NOMO-1 treated with DMSO at 0.1 percent for 48 hours (cell line): ENCODE results near the gene ELAVL4.

Experiments used
- DNase-seq: peaks from one replicate; lab custom pipeline; 2025; ENCODE audit not compliant: unreplicated experiment; lab: John Stamatoyannopoulos, UW

Gene ELAVL4

GRCh38 chr1:50108497-50109059, at the start of gene ELAVL4:
Gene ELAVL4 (plus strand): TSS chr1:50108920. CDS start chr1:50109190, 270 bp downstream.
- DNase-seq: peak; percentile 88

GRCh38 chr1:50060279-50060678, 48.4 kb upstream of the ELAVL4 start:
- DNase-seq: no peak

DNA sequence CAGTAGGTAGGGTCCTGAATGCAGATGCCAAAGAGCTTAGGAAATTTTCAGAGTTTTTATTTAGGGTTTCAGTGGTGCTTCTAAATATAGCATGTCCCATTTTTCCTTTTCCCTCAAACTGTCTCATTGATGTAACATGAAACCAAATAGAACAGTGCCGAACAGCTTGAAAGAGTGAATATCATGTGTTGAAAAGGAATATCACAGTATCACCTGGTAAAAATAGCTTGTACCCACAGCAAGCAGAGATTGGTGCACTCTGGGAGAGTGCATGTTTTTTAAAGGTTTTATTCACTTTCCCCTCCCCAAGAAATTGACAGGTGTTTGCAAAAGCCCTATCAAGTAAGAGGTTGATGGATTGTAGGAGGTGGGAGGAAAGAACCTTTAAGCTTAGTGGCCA, 41.9 kb upstream of the ELAVL4 start:
- DNase-seq: no peak

DNA sequence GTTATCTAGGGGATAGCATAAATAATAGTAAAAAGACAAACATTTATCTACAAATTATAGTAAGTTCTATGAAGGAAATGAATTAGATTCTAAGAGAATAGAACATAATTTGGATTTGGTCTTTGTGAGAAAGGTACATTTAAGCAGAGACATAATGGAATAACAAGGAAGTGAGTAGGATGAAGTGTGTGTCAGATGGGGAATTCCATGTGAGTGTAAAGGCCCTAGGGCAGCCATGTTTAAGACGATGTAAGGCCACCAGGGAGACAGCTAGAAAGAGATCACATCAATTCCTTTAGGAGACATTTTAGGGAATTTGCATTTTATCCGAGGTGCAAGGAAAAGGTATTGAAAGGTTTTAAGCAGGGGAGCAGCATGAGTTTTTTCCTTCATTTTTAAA, 33.8 kb upstream of the ELAVL4 start:
- no peak for DNase-seq

DNA sequence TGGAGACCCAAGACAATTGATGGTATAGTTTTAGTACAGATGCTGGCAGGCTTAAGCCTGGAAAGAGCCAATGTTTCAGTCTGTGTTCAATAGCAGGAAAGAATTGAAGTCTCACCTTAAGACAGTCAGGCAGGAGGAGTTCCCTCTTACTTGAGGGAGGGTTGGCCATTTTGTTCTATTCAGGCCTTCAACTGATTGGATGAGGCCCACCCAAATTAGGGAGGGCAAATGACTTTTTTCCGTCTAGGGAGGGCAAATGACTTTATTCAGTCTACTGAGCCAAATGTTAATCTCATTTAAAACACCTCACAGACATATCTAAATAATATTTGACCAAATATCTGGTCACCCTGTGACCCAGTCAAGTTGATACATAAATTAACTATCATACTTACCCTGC, 31.4 kb upstream of the ELAVL4 start:
- DNase-seq: no peak

- DNase-seq: no peak
Measured at GRCh38 chr1:50080904-50081586, 27.7 kb upstream of the ELAVL4 start.

DNA sequence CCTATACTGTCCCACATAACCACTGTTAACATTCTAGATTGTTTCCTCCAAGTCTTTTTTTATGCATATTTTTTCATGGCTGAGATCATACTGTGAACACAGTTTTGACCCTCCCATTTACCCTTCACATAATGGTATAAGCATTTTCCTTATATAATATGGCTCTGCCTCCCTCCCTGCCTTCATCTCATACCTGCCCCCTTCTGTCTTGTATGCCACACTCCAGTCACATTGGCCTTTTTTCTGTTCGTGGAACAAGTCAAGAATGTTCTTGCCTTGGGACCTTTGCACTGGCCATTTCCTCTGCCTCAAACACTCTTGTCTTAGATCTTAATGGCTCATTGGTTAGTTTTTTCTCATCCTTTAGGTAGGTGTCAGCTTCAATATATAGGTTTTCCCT, 24.3 kb upstream of the ELAVL4 start:
- DNase-seq: no peak

GRCh38 chr1:50091068-50091467, 17.7 kb upstream of the ELAVL4 start:
- DNase-seq: no peak

DNA sequence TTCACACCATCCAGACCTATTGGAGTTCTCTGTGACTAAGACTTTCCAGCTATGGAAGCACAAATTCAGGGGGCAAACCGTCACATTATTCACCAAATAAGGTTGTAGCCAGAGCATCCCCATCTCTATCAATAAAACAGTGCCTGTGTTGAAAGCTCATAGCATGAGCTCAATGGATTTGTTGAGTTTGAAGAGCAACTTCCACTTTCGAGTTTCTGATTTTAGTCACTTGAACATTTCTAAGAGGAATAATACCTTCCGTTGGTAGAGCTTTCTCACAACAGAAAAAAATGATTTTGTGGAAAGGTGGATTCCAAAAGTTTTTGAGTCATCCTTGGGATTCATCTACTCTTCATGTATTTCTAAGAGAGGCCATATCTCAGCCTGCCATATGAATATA, 13.0 kb upstream of the ELAVL4 start:
- no peak for DNase-seq

DNA sequence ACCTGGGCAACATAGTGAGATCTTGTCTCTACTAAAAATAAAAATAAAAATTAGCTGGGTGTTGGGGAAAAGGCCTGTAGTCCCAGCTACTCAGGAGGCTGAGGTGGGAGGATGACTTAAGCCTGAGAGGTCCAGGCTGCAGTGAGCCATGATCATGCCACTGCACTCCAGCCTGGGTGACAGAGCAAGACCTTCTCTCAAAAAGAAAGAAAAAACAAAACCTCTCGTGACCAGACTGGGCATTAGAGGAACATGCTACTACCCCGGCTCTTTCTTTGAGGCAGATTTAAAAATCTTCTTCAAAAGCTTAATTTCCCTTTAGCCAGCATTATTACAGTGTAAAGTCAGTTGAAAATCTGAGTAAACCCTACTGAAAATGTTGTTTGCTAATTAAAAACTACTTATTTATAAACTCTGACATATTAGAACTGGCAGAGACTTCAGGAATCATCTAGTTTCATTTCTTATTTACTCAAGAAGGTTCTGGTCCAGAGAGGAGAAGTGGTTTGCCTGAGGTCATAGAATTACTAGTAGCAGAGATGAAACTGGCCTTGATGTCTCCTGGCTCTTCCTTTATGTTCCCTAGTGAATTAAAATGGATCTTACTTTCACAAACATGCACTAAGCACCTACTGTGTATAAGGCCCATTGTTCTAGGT, 11.6 kb upstream of the ELAVL4 start:
- no peak for DNase-seq

GRCh38 chr1:50097791-50098190, 10.9 kb upstream of the ELAVL4 start:
- DNase-seq: no peak

GRCh38 chr1:50098591-50099021, 10.1 kb upstream of the ELAVL4 start:
- DNase-seq: no peak

- no peak for DNase-seq
Measured at GRCh38 chr1:50099654-50100053, 9.1 kb upstream of the ELAVL4 start.

GRCh38 chr1:50103615-50104081, 5.1 kb upstream of the ELAVL4 start:
- no peak for DNase-seq

GRCh38 chr1:50105433-50105832, 3.3 kb upstream of the ELAVL4 start:
- DNase-seq: no peak

DNA sequence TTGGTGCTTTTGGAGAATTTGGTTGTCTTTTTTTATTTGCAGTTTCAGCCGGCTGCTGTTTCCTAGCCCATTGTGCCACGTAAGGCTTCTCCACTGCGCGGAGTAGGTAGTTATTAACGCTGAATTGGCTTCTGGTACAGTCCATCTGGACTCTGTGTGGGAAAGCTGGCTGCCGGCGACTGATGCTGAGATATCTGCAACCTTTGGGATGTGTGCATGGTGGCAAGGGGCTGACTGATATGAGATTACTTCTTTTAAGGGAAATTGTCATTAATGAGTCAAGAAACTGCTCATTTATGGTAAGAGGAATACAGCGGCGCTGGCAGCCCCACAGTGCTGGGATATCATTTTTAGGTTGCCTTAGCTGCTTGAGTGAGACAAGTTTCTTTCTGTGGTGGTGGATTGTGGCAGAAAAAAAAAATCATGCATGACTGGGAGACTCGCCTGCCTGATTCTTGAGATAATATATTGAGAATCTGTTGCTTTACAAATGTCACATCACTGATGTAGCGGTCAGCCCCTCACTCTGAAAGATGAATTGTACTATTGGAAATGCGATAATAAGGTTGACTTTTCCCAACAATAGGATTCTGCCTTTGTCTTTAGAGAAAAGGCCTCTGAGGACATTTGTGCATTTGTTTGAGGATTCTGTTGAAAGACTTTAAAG, 2.5 kb upstream of the ELAVL4 start:
- DNase-seq: no peak

DNA sequence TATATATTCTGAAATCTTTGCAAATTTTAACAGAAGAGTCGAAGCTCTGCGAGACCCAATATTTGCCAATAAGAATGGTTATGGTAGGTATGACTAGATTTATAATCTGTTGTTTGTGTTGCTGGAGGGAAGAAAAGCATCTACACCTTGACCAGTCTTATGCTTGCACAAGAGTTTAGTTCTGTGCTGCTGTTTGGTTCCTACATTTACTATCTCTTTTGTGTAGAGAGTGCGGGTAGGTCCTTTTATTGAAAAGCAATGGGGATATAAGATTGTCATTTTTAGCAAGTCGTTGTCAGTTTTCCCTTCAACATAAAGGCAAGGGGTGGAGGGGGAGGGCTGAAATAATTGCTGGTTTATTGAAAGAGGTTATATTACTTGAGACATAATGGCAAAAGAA, 396 bp downstream of the ELAVL4 start:
- DNase-seq: no peak

DNA sequence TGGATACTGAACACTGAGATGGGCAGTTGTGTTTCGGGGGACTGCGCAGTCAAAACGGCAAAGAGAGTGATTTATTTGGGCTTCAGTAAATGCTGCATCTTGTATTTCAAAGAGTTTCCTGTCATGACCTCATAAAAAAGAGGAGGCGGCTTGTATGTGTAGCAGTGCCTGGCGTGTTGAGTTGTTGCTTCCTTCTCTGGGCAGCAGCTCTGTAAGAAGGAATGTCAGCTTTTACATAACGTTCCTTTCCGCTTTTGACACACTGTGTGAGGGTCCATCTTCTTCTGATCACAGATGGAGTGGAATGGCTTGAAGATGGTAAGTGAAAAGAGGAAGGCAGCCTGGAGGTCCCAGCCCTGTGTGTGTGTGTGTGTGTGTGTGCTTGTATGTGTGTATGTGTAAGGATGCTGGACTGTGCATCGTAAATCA, 941 bp downstream of the ELAVL4 start:
- DNase-seq: peak; percentile 68

- DNase-seq: peak; percentile 65
Measured at GRCh38 chr1:50110151-50110550, 1.4 kb downstream of the ELAVL4 start.

DNA sequence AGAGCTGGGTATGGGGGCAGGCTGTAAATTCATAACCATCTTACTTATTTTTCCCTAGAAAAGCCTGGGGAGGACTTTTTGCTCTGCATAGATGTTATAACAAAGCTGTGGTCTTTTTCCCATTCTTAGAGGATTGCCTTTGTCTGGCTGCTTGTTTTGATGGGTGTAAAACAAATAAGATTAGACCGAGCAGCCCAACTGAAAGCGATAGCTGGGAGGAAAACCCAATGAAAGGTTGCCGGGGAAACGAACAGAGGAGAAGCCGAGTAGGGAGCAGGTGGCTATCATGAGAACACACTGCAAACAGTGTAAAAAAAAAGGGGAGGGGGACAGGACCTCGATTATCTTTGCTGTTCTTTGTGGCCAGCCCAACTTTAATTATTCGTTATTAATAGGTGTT, 1.9 kb downstream of the ELAVL4 start:
- no peak for DNase-seq

DNA sequence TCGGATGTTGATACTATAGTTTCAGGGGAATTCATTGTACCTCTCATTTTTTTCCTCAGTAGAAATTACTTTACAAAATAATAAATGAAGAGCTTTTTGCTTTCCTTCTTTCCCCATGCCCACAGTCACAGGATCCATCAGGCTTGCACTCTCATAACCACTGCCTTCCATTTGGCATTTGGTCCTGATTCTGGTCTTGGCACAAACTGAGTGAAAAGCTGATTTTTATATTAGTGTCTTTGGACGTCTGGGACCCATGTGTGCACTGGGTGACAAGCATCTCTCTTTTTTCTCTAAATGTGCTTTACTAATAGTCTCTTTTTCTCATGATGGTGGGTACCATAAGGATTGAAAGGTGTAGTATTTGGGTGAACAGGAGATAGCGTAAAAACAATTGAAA, 2.8 kb downstream of the ELAVL4 start:
- no peak for DNase-seq

DNA sequence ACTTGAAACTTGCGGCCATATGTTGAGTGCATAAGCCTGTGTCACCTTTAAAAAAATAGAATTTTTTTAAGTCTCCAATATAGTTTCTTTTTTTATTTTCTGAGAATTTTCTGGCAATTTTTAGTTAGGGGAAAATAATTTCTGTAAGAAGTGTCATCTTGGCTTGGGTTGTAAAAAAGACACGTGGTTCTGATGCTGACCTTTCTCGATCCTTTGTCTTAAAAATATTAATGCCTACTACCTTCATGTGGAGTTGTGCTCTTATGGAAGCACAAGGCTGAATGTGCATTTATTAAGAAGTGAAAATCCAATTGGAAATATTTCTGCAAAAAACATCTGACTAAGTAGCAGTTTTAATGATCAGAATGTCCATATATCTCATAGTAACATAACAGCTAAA, 3.5 kb downstream of the ELAVL4 start:
- DNase-seq: no peak
